22Rv1 (cell line): Measurements from ENCODE around the gene ITGB4.

ENCODE experiments used
- CTCF ChIP-seq: fragments of 450-650 bp; IDR thresholded peaks from 2 replicates; pipeline ENCODE4 v1.5.1; 2017; ENCODE audit warnings: mild to moderate bottlenecking
- ZFX ChIP-seq: fragments of 450-650 bp; IDR thresholded peaks from 2 replicates; pipeline ENCODE4 v1.6.1; 2017; ENCODE audit warnings: antibody characterized with exemption, borderline replicate concordance

GRCh38 chr17:75721463-75722011, 278 bp downstream of the ITGB4 start:
- TF ChIP-seq CTCF: peak; percentile 26; the same call in 1 of the 2 replicates
- no peak for TF ChIP-seq ZFX
